HG03342 (cell line): ENCODE results near the gene PRKCA.

Experiments used
- ATAC-seq: cut with Tn5 transposase; IDR thresholded peaks from one replicate; pipeline ENCODE4 v1.9.1; 2021; ENCODE audit warnings: mild to moderate bottlenecking, moderate library complexity; ENCODE audit not compliant: unreplicated experiment

The PRKCA gene

GRCh38 chr17:66430846-66431795, 128.7 kb downstream of the PRKCA start:
- no peak for ATAC-seq

- ATAC-seq: no peak
Observed at GRCh38 chr17:66431910-66432309, 129.5 kb downstream of the PRKCA start.

GRCh38 chr17:66432411-66432957, 130.1 kb downstream of the PRKCA start:
- ATAC-seq: no peak

- ATAC-seq: no peak
Observed at GRCh38 chr17:66432996-66433551, 130.7 kb downstream of the PRKCA start.

- no peak for ATAC-seq
Observed at GRCh38 chr17:66435182-66435581, 132.8 kb downstream of the PRKCA start.

GRCh38 chr17:66436631-66437030, 134.2 kb downstream of the PRKCA start:
- ATAC-seq: no peak

GRCh38 chr17:66437476-66438026, 135.1 kb downstream of the PRKCA start:
- ATAC-seq: no peak

GRCh38 chr17:66438101-66438500, 135.7 kb downstream of the PRKCA start:
- no peak for ATAC-seq

GRCh38 chr17:66441101-66441661, 138.8 kb downstream of the PRKCA start:
- peak; percentile 84 for ATAC-seq

GRCh38 chr17:66443166-66443565, 140.8 kb downstream of the PRKCA start:
- ATAC-seq: no peak

GRCh38 chr17:66443606-66444005, 141.2 kb downstream of the PRKCA start:
- no peak for ATAC-seq

GRCh38 chr17:66444031-66444430, 141.6 kb downstream of the PRKCA start:
- no peak for ATAC-seq

GRCh38 chr17:66445229-66445628, 142.8 kb downstream of the PRKCA start:
- no peak for ATAC-seq

GRCh38 chr17:66446419-66446818, 144.0 kb downstream of the PRKCA start:
- ATAC-seq: no peak

GRCh38 chr17:66447159-66447558, 144.7 kb downstream of the PRKCA start:
- no peak for ATAC-seq

GRCh38 chr17:66448026-66448639, 145.7 kb downstream of the PRKCA start:
- no peak for ATAC-seq

- no peak for ATAC-seq
Observed at GRCh38 chr17:66449418-66449977, 147.1 kb downstream of the PRKCA start.

- no peak for ATAC-seq
Observed at GRCh38 chr17:66450008-66450851, 147.8 kb downstream of the PRKCA start.

- no peak for ATAC-seq
Observed at GRCh38 chr17:66450852-66451158, 148.4 kb downstream of the PRKCA start.
